GM20000 (cell line): ENCODE data around the gene GABBR1.

Experiments
- DNase-seq: peaks from one replicate; pipeline ENCODE4 v3.0.0; 2012; ENCODE audit warnings: low spot score
- CTCF ChIP-seq: IDR thresholded peaks from 2 replicates; pipeline ENCODE4 v1.5.1; 2012; ENCODE audit warnings: mild to moderate bottlenecking, control low read depth; ENCODE audit errors: extremely low read depth, missing control alignments

GABBR1 gene

GRCh38 chr6:29563435-29563965, 69.5 kb downstream of the GABBR1 start:
- no peak for DNase-seq

GRCh38 chr6:29561606-29562181, 71.3 kb downstream of the GABBR1 start:
- TF ChIP-seq CTCF: no peak
- no peak for DNase-seq

More at GRCh38 chr6:29563435-29563965, 69.5 kb downstream of the GABBR1 start:
- no peak for TF ChIP-seq CTCF

- DNase-seq: no peak
- no peak for TF ChIP-seq CTCF
These were observed 71.9 kb downstream of the GABBR1 start for GRCh38 chr6:29561091-29561490.

GRCh38 chr6:29559524-29560287, 73.3 kb downstream of the GABBR1 start, which contains the start of gene UBD:
Gene UBD, minus strand, starts transcription at chr6:29559732. Its CDS starts 31 bp downstream, at chr6:29559701.
- peak; percentile 39 for DNase-seq
- no peak for TF ChIP-seq CTCF

- no peak for DNase-seq
These were observed 74.4 kb downstream of the GABBR1 start for GRCh38 chr6:29558439-29559079.

GRCh38 chr6:29557320-29557719, 75.7 kb downstream of the GABBR1 start:
- TF ChIP-seq CTCF: no peak
- no peak for DNase-seq

More at GRCh38 chr6:29558439-29559079, 74.4 kb downstream of the GABBR1 start:
- no peak for TF ChIP-seq CTCF

- DNase-seq: no peak
- TF ChIP-seq CTCF: no peak
These were observed 78.2 kb downstream of the GABBR1 start for GRCh38 chr6:29554764-29555163.
